Central memory CD4-positive, alpha-beta T cell (primary cell): ENCODE data around the gene C16orf46.
"Not testable (repeated sequence)": the region's sequence is repeated elsewhere in the genome, so short reads cannot be mapped to it uniquely, and the experiment has no call there.

ENCODE experiments used
- DNase-seq: peaks from one replicate; pipeline ENCODE4 v3.0.0; 2022
- total RNA-seq, 3 experiments: gene quantifications; one replicate each; lab custom pipeline; 2026; lab: John Stamatoyannopoulos, UW

The C16orf46 gene
- 0 to 0.19 (median 0) reads per million in 3 experiments for total RNA-seq

GRCh38 chr16:81077076-81077940, at the start of gene C16orf46:
Gene C16orf46, minus strand, starts transcription at chr16:81077238. Its CDS starts 13,283 bp downstream, at chr16:81063955.
- peak; percentile 95 for DNase-seq

DNA sequence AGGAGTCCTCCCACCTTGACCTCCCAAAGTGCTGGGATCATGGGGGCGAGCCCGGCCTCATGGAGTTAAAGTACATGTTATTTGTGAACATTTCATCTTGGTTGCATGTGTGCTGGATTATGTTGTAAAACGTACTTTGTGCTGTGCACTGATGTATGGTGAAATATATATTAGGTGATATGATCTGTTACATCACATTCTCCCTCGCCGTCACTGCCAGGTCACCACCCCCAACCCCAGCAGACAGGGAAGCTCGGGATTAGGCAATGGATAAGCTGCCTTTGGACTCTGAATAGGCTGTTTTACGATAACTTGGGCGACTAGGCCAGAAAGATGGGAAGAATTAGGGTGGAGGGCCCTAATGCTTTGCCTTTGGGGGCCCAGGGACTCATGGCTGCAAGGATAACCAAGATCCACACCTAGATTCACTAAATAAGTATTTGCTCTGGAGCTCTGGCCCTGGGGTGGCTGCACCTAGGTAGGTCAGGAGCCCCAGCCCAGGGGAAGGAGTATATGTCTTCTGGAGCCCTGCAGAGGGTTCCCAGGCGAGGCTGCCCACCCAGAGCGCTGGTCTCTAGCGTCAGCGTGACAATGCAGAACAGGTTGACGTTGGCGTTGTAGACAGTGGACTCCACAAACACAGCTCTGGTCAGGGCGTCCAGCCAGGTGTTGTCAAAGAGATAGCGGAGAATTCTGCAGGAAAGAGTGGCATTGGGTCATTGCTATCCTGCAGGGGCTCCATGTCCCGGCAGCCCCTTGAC, 46.2 kb upstream of the C16orf46 start:
- no peak for DNase-seq

- DNase-seq = no peak
Measured at GRCh38 chr16:81121474-81121990, 44.5 kb upstream of the C16orf46 start.

GRCh38 chr16:81117436-81117835, 40.4 kb upstream of the C16orf46 start:
- no peak for DNase-seq

- DNase-seq = no peak
Measured at GRCh38 chr16:81116285-81116684, 39.2 kb upstream of the C16orf46 start.

DNA sequence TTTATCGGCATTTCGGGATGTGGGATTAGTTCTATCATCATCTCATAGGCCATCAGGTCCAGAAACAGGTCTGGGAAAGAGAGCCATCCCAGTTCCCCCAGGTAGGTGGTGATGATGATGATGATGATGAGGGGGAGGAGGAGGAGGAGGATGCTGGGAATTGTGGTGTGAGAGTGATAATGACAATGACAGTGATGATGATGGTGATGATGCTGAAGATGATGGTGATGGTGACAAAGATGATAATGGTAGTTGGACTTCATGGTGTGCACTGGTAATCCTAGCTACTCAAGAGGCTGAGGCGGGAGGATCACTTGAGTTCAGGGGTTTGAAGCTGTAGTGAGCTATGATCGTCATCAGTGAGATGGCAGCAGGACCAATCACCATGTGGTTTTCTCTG, 35.4 kb upstream of the C16orf46 start:
- no peak for DNase-seq

DNA sequence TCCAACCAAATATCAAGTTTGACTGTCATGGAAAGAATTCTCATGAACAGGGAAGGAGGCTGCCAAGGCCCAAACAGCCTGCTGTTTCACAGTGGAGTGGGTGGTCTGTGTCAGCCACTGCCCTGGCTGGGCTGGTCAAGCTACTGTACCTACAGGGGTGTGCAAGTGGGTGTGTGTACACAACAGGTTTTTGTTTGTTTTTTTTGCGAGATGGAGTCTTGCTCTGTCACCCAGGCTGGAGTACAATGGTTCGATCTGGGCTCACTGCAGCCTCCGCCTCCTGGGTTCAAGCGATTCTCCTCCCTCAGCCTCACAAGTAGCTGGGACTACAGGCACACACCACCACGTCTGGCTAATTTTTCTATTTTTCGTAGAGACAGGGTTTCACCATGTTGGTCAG, 32.2 kb upstream of the C16orf46 start:
- not testable (repeated sequence) for DNase-seq

DNA sequence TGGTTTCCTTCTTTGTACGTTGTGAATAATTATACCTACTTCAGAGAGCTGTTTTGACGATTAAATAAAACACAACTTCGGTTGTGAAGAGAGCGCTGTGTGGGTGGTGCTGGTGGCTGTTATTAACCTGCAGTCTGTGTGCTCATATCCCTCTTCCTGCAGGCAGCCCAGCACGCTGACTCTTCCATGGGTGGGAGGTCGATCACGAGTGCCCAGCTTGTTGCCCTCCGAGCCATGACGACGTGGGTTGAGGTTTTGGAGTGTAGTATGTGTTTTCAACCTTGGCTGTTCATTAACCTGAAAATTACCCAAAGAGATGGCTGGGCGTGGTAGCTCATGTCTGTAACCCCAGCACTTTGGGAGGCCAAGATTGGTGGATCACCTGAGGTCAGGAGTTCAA, 30.5 kb upstream of the C16orf46 start:
- DNase-seq = no peak

DNA sequence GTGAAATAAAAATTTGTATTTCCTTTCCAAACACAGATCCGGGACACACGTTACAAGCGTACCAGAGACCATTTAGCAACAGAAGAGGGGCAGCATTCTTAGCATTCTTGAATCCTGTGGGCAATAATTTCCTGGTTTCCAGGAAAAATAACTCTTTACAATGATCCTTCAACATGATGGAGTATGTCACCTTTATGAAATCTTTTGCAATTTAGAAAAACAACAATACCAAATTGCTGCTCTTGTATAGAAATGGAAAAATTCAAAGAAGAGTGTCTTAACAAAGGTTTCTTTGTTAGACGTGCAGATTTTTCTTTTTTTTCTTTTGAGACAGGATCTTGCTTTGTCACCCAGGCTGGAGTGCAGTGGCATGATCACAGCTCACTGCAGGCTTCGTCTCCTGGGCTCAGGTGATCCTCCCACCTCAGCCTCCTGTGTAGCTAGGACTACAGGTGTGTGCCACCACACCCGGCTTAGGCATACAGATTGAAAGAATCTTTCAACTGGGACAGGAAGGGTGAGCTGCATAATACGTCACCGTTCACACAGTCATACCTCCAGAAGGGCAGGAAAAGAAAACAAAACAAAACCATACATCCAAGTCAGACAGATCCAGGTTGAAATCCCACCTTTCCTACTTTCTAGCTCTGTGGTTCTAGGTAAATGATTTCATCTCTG, 29.9 kb upstream of the C16orf46 start:
- no peak for DNase-seq

DNA sequence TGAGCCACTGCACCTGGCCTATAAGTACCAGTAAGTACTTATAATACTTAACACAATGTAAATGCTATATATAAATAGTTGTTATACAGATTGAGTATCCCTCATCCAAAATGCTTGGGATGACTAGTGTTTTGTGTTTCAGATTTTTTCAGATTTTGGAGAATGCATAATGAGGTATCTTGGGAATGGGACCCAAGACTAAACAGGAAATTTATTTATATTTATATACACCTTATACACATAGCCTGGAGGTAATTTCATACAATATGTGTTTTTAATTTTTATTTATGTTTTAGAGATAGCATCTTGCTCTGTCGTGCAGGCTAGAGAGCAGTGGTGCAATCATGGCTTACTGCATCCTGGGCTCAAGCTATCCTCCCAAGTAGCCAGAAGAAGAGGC, 28.9 kb upstream of the C16orf46 start:
- DNase-seq = no peak

DNA sequence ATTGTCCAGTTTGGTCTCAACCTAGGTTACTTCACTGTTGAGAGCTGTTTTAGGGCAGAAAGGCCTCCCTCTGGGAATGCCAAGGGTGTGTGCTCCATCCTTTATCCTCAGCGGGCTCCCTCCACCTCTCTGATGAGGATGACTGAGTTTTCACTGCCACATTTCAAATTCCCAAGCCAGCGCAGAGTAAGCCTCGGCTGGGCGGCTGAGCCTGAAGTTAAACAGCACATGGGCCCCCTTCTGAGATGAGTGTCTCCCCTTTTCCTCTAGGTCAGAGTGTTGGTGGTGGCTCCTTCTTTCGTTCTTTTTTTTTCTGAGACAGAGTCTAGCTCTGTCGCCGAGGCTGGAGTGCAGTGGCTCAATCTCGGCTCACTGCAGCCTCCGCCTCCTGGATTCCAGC, 24.7 kb upstream of the C16orf46 start:
- DNase-seq = no peak

- no peak for DNase-seq
Measured at GRCh38 chr16:81099958-81100357, 22.9 kb upstream of the C16orf46 start.

DNA sequence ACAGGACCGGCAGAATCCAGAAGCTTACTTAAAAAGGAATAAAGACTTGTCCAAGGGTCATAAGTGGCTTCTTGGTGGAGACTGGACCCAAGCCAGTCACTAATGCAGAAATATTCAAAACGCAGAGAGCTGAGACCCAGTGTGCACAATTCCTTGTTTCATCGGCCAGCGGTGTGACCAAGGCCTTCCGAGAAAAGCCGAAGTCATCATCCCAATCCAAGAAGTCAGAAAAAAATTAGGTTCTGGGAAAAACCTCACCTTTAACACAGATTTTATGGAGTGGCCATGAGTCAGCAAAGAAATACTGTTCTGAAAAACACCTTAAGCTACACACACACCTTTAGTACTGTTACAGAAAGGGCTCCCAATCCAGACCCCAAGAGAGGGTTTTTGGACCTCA, 20.2 kb upstream of the C16orf46 start:
- no peak for DNase-seq

DNA sequence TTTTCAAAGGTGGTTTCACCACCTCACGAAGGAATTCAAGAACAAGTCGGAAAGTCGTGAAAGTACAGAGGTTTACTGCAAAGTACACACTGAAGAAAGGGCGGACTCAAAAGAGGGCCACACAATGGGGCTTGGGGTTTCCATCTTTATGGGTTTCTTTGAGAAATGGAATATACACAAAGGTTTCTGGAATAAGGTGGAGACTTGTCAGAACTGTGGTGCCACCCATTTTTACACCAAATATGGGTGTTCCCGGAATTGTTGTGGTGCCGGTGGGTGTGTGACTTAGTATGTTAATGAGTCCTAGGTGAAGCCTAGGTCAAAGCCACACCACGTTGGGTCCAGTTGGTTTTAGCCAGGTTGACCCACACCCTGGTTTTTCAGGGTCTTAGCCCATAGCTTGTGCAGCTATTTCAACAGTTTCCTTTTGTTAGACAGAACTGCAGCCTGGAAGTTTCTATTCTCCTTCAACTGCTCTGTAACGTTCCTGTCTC, 19.7 kb upstream of the C16orf46 start:
- DNase-seq = no peak

GRCh38 chr16:81095953-81096714, 19.1 kb upstream of the C16orf46 start, which contains the start of gene GCSH:
Gene GCSH, minus strand, starts transcription at chr16:81096395. Its CDS starts 117 bp downstream, at chr16:81096278.
- peak; percentile 98 for DNase-seq

GRCh38 chr16:81095653-81095952, 18.6 kb upstream of the C16orf46 start:
- DNase-seq = no peak

- DNase-seq = no peak
Measured at GRCh38 chr16:81094771-81095251, 17.8 kb upstream of the C16orf46 start.

DNA sequence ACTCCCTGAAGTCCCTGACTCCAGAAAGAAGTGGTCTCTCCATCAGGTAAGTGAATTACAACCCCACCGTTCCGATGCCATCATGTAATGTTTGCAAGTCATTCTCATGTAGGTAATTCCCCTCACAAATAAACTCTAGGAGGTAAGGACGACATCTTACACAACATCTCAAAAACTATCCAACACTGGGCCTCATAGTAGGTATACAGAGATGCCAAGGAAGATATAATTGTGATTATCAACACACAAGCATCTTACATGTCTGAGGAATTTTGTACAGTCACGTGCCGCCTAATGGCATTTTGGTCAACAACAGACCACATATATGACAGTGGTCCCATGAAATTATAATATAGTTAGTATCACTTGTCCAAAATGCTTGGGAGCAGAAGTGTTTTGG, 11.8 kb upstream of the C16orf46 start:
- DNase-seq = no peak

GRCh38 chr16:81081014-81081413, 4.0 kb upstream of the C16orf46 start:
- DNase-seq = no peak

GRCh38 chr16:81080233-81080632, 3.2 kb upstream of the C16orf46 start:
- DNase-seq = no peak

DNA sequence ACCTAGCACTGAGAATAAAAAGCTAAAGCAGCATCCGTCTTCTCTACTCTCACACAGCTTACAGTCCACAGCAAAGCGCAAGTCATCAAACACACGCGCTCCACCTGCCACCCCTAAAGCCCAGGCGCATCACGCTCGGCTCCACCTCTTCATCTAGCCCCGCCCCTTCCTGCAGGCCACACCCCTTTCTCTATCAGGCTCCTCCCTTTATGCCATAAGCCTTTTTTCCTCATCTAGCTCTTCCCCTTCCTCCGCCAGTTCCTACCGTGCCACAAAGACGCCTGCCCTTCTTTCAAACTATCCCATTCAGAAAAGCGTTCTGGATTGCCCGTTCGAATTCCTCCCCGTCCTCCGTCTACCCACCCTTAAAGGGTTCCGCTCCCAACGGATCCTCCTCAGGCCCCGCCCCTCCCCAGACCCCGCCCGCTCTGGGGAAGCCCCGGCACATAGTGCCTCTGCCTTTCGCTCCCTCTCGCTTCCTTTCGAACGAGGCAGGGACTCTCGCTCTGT, 417 bp downstream of the C16orf46 start:
- peak; percentile 92 for DNase-seq
